Mesendoderm (in vitro differentiated cells): ENCODE data around the gene RAB1B.

Experiments used
- DNase-seq: peaks from one replicate; pipeline ENCODE4 v3.0.0; 2013
- H2AK5ac ChIP-seq: 2 replicates; pipeline ENCODE4 v1.6.1; 2013; ENCODE audit warnings: low read length, inconsistent platforms
- H2BK120ac ChIP-seq: 2 replicates; pipeline ENCODE4 v1.6.1; 2013; ENCODE audit warnings: low read depth, mild to moderate bottlenecking, low read length, moderate library complexity, mixed read lengths
- H2BK15ac ChIP-seq: replicated peaks from 2 replicates; pipeline ENCODE4 v1.6.1; 2013; ENCODE audit warnings: low read depth, mild to moderate bottlenecking, moderate library complexity
- H2BK5ac ChIP-seq: 2 replicates; pipeline ENCODE4 v1.6.1; 2013; ENCODE audit warnings: low read length, inconsistent platforms
- H3K18ac ChIP-seq: 2 replicates; pipeline ENCODE4 v1.6.1; 2013; ENCODE audit warnings: mild to moderate bottlenecking, low read length, mixed read lengths
- H3K23ac ChIP-seq: one replicate; pipeline ENCODE4 v1.6.1; 2013; ENCODE audit warnings: low read length
- H3K27ac ChIP-seq: 2 replicates; pipeline ENCODE4 v1.5.1; 2013; ENCODE audit warnings: low read depth, mild to moderate bottlenecking, inconsistent platforms, low read length, moderate library complexity
- H3K27me3 ChIP-seq: 2 replicates; pipeline ENCODE4 v1.6.1; 2013; ENCODE audit warnings: low read length, control low read depth, mild to moderate bottlenecking, inconsistent platforms; ENCODE audit not compliant: insufficient read depth, poor library complexity
- H3K36me3 ChIP-seq: 2 replicates; pipeline ENCODE4 v1.6.1; 2013; ENCODE audit warnings: low read length, inconsistent platforms; ENCODE audit not compliant: control insufficient read depth, insufficient read depth
- H3K4ac ChIP-seq: one replicate; pipeline ENCODE4 v1.6.1; 2013; ENCODE audit warnings: low read depth, mild to moderate bottlenecking, low read length, moderate library complexity
- H3K4me1 ChIP-seq: 2 replicates; pipeline ENCODE4 v1.6.1; 2013; ENCODE audit warnings: low read depth, low read length, inconsistent platforms; ENCODE audit not compliant: control insufficient read depth
- H3K4me2 ChIP-seq: 2 replicates; pipeline ENCODE4 v1.6.1; 2013; ENCODE audit warnings: low read length
- H3K4me3 ChIP-seq: 2 replicates; pipeline ENCODE4 v1.5.1; 2013; ENCODE audit warnings: mild to moderate bottlenecking, low read length
- H3K56ac ChIP-seq: one replicate; pipeline ENCODE4 v1.6.1; 2013; ENCODE audit warnings: low read length
- H3K79me1 ChIP-seq: 2 replicates; pipeline ENCODE4 v1.6.1; 2013; ENCODE audit warnings: low read length, inconsistent platforms
- H3K79me2 ChIP-seq: 2 replicates; pipeline ENCODE4 v1.6.1; 2013; ENCODE audit warnings: mild to moderate bottlenecking, low read length; ENCODE audit not compliant: control insufficient read depth, insufficient read depth
- H3K9ac ChIP-seq: 2 replicates; pipeline ENCODE4 v1.6.1; 2013; ENCODE audit warnings: low read length, inconsistent platforms
- H4K5ac ChIP-seq: one replicate; pipeline ENCODE4 v1.6.1; 2013; ENCODE audit warnings: low read length
- H4K8ac ChIP-seq: one replicate; pipeline ENCODE4 v1.6.1; 2013; ENCODE audit warnings: low read depth, mild to moderate bottlenecking, control low read depth, low read length, moderate library complexity
- WGBS: extraction: QIAGEN DNeasy Blood & Tissue Kit; methylation state at CpG from one replicate; pipeline ENCODE4 v1.1.7; 2013; ENCODE audit warnings: low lambda C conversion rate, missing lambda C conversion rate; ENCODE audit not compliant: insufficient coverage; ENCODE audit errors: extremely low coverage; 5-methylcytosine and 5-hydroxymethylcytosine counted together

RAB1B gene

GRCh38 chr11:66233301-66233700 lies 35.1 kb upstream of the RAB1B start:
- no peak overlapping the region for H2BK15ac ChIP-seq
- no peak overlapping the region for H4K8ac ChIP-seq
- H3K27me3 ChIP-seq = no peaks in the 10 kb centered on the region
- H3K56ac ChIP-seq = no peak overlapping the region
- H3K9ac ChIP-seq = no peak overlapping the region
- no CpG with 5 or more reads among the region's 5 CpGs for WGBS
- no peak overlapping the region for H4K5ac ChIP-seq
- no peak overlapping the region for H3K23ac ChIP-seq
- no peak overlapping the region for H3K27ac ChIP-seq
- no peaks in the 10 kb centered on the region for H3K79me2 ChIP-seq
- H2BK5ac ChIP-seq = no peak overlapping the region
- H3K79me1 ChIP-seq = no peaks in the 10 kb centered on the region
- H3K4me1 ChIP-seq = no peaks in the 10 kb centered on the region
- no peak overlapping the region for H3K4me2 ChIP-seq
- no peak for DNase-seq
- peaks cover 9% of the 10 kb centered on the region for H3K36me3 ChIP-seq
- H3K18ac ChIP-seq = no peak overlapping the region
- H3K4me3 ChIP-seq = no peak overlapping the region
- no peak overlapping the region for H3K4ac ChIP-seq
- no peak overlapping the region for H2AK5ac ChIP-seq
- H2BK120ac ChIP-seq = no peak overlapping the region

- peaks cover 9% of the 10 kb centered on the region for H3K36me3 ChIP-seq
- H3K27ac ChIP-seq = no peak overlapping the region
- no CpG with 5 or more reads among the region's 11 CpGs for WGBS
These were observed 33.3 kb upstream of the RAB1B start for GRCh38 chr11:66235141-66235540.

GRCh38 chr11:66237867-66238266 lies 30.6 kb upstream of the RAB1B start:
- no peak overlapping the region for H3K4me3 ChIP-seq
- H3K27ac ChIP-seq = no peak overlapping the region
- no peaks in the 10 kb centered on the region for H3K36me3 ChIP-seq
- H3K79me2 ChIP-seq = no peaks in the 10 kb centered on the region
- H3K4me1 ChIP-seq = no peaks in the 10 kb centered on the region
- no peak overlapping the region for H4K8ac ChIP-seq
- H4K5ac ChIP-seq = no peak overlapping the region
- no peak overlapping the region for H3K56ac ChIP-seq
- no peak overlapping the region for H2BK120ac ChIP-seq
- no peaks in the 10 kb centered on the region for H3K79me1 ChIP-seq
- no CpG with 5 or more reads among the region's 6 CpGs for WGBS
- no peak overlapping the region for H2AK5ac ChIP-seq
- H3K18ac ChIP-seq = no peak overlapping the region
- H2BK15ac ChIP-seq = no peak overlapping the region
- H3K9ac ChIP-seq = no peak overlapping the region
- H3K4me2 ChIP-seq = no peak overlapping the region
- H3K4ac ChIP-seq = no peak overlapping the region
- DNase-seq = no peak
- no peak overlapping the region for H3K23ac ChIP-seq
- H3K27me3 ChIP-seq = no peaks in the 10 kb centered on the region
- no peak overlapping the region for H2BK5ac ChIP-seq

More at GRCh38 chr11:66235141-66235540, 33.3 kb upstream of the RAB1B start:
- no peaks in the 10 kb centered on the region for H3K79me1 ChIP-seq
- no peaks in the 10 kb centered on the region for H3K27me3 ChIP-seq
- H3K56ac ChIP-seq = no peak overlapping the region
- H3K18ac ChIP-seq = no peak overlapping the region
- H3K4ac ChIP-seq = no peak overlapping the region
- no peak overlapping the region for H3K4me3 ChIP-seq
- no peak overlapping the region for H3K4me2 ChIP-seq
- H2BK15ac ChIP-seq = no peak overlapping the region
- no peak overlapping the region for H2AK5ac ChIP-seq
- DNase-seq = no peak
- no peak overlapping the region for H3K23ac ChIP-seq
- H2BK5ac ChIP-seq = no peak overlapping the region
- H4K8ac ChIP-seq = no peak overlapping the region
- H2BK120ac ChIP-seq = no peak overlapping the region
- no peaks in the 10 kb centered on the region for H3K79me2 ChIP-seq
- no peak overlapping the region for H3K9ac ChIP-seq
- no peak overlapping the region for H4K5ac ChIP-seq
- H3K4me1 ChIP-seq = no peaks in the 10 kb centered on the region

GRCh38 chr11:66238786-66239413 lies 29.5 kb upstream of the RAB1B start:
- Histone ChIP-seq H4K8ac (no peak overlapping the region), H3K36me3 (no peaks in the 10 kb centered on the region)

GRCh38 chr11:66239511-66239910 lies 28.9 kb upstream of the RAB1B start:
- no peak overlapping the region for H3K4me3 ChIP-seq
- no peak overlapping the region for H2BK5ac ChIP-seq
- no peak overlapping the region for H4K8ac ChIP-seq
- no peak overlapping the region for H2AK5ac ChIP-seq
- H3K4me2 ChIP-seq = no peak overlapping the region
- H3K27me3 ChIP-seq = no peaks in the 10 kb centered on the region
- WGBS = no CpG with 5 or more reads among the region's 3 CpGs
- no peaks in the 10 kb centered on the region for H3K4me1 ChIP-seq
- no peak overlapping the region for H3K23ac ChIP-seq
- no peak overlapping the region for H3K4ac ChIP-seq
- no peak overlapping the region for H2BK15ac ChIP-seq
- H2BK120ac ChIP-seq = no peak overlapping the region
- no peak for DNase-seq
- H3K9ac ChIP-seq = no peak overlapping the region
- H3K36me3 ChIP-seq = no peaks in the 10 kb centered on the region
- H3K18ac ChIP-seq = no peak overlapping the region
- no peak overlapping the region for H4K5ac ChIP-seq
- H3K79me1 ChIP-seq = no peaks in the 10 kb centered on the region
- no peaks in the 10 kb centered on the region for H3K79me2 ChIP-seq
- no peak overlapping the region for H3K56ac ChIP-seq
- no peak overlapping the region for H3K27ac ChIP-seq

More at GRCh38 chr11:66238786-66239413, 29.5 kb upstream of the RAB1B start:
- H3K18ac ChIP-seq = no peak overlapping the region
- no peak overlapping the region for H3K4me3 ChIP-seq
- DNase-seq = no peak
- H3K27me3 ChIP-seq = no peaks in the 10 kb centered on the region
- no peak overlapping the region for H2BK15ac ChIP-seq
- no peak overlapping the region for H3K56ac ChIP-seq
- no peak overlapping the region for H3K23ac ChIP-seq
- no peaks in the 10 kb centered on the region for H3K79me2 ChIP-seq
- no peak overlapping the region for H2AK5ac ChIP-seq
- no peak overlapping the region for H2BK5ac ChIP-seq
- H3K79me1 ChIP-seq = no peaks in the 10 kb centered on the region
- H3K4me1 ChIP-seq = no peaks in the 10 kb centered on the region
- H2BK120ac ChIP-seq = no peak overlapping the region
- no peak overlapping the region for H3K27ac ChIP-seq
- no peak overlapping the region for H3K9ac ChIP-seq
- no peak overlapping the region for H3K4me2 ChIP-seq
- no peak overlapping the region for H3K4ac ChIP-seq
- no CpG with 5 or more reads among the region's 17 CpGs for WGBS
- H4K5ac ChIP-seq = no peak overlapping the region
